ENCODE results near the gene PRCD. TPM values are rescaled to one million over a fixed set of nuclear protein-coding genes. Genes with fewer than 3 reads are reported as not detected.
"Not testable (repeated sequence)": the region's sequence is repeated elsewhere in the genome, so short reads cannot be mapped to it uniquely, and the experiment has no call there.

Gene PRCD
- total RNA-seq, 2 donors from 2014 or later: 0.29 to 1.2 TPM

DNA sequence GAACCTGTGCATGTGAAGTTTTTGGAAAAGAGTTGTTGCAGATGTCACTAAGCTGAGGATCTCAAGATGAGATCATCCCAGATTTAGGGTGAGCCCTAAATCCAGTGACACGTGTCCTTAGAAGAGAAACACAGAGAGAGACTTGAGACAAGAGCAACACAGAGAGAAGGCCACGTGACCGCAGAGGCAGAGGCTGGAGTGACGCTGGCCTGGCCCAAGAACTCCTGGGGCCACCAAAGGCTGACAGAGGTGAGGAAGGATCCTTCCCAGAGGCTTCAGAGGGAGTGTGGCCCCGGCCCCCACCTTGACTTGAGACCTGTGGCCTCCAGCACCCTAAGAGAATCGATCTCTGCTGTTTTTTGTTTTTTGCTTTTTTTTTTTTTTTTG lies 26.5 kb upstream of the PRCD start:
- no peak overlapping the region for H3K9ac ChIP-seq (ENCODE audit: low read depth in 2 of 2, low read length in 2 of 2)
- no peaks in the 10 kb centered on the region for H3K36me3 ChIP-seq
- no peak overlapping the region for H3K4me3 ChIP-seq
- H3K27me3 ChIP-seq: no peaks in the 10 kb centered on the region
- no peak for DNase-seq
- H3K9me3 ChIP-seq: no peaks in the 10 kb centered on the region
- H3K27ac ChIP-seq: no peak overlapping the region
- intact Hi-C loops (cut with DNase I): no loop called here
- TF ChIP-seq, protein P1, sequence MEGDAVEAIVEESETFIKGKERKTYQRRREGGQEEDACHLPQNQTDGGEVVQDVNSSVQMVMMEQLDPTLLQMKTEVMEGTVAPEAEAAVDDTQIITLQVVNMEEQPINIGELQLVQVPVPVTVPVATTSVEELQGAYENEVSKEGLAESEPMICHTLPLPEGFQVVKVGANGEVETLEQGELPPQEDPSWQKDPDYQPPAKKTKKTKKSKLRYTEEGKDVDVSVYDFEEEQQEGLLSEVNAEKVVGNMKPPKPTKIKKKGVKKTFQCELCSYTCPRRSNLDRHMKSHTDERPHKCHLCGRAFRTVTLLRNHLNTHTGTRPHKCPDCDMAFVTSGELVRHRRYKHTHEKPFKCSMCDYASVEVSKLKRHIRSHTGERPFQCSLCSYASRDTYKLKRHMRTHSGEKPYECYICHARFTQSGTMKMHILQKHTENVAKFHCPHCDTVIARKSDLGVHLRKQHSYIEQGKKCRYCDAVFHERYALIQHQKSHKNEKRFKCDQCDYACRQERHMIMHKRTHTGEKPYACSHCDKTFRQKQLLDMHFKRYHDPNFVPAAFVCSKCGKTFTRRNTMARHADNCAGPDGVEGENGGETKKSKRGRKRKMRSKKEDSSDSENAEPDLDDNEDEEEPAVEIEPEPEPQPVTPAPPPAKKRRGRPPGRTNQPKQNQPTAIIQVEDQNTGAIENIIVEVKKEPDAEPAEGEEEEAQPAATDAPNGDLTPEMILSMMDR (IDR thresholded peaks at IDR 0.05): no peak
- no peaks in the 10 kb centered on the region for H3K4me1 ChIP-seq

DNA sequence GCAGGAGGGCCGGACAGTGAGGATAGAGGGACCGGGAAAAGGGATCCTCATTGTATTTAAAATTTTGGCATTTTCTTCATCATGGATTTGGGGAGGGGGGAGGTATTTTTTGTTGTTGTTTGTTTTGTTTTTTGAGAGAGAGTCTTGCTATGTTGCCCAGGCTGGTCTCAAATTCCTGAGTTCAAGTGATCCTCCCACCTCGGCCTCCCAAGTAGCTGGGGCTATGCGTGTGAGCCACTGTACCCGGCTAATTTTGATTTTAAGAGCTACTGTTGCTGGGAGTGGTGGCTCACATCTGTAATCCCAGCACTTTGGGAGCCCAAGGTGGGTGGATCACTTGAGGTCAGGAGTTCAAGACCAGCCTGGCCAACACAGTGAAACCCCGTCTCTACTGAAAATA lies 25.5 kb upstream of the PRCD start:
- intact Hi-C loops (cut with DNase I): not testable (repeated sequence)

GRCh38 chr17:76515274-76515949 lies 24.4 kb upstream of the PRCD start:
- H3K27ac ChIP-seq: peak overlapping the region; percentile 64
- peak; percentile 62 for DNase-seq
- no peaks in the 10 kb centered on the region for H3K27me3 ChIP-seq
- TF ChIP-seq, protein P1 (IDR thresholded peaks at IDR 0.05): no peak
- no peaks in the 10 kb centered on the region for H3K9me3 ChIP-seq
- intact Hi-C loops (cut with DNase I): no loop called here
- peak overlapping the region in 1 of 2 donors; percentile 40 for H3K9ac ChIP-seq (ENCODE audit: low read depth in 2 of 2, low read length in 2 of 2)
- H3K36me3 ChIP-seq: no peaks in the 10 kb centered on the region
- H3K4me1 ChIP-seq: no peaks in the 10 kb centered on the region
- no peak overlapping the region for H3K4me3 ChIP-seq

More for the DNA sequence above, 25.5 kb upstream of the PRCD start:
- DNase-seq; H3K9ac ChIP-seq (ENCODE audit: low read depth in 2 of 2, low read length in 2 of 2); H3K4me3 ChIP-seq; H3K27me3 ChIP-seq; H3K9me3 ChIP-seq; H3K27ac ChIP-seq; H3K36me3 ChIP-seq; H3K4me1 ChIP-seq: not testable (repeated sequence)

DNA sequence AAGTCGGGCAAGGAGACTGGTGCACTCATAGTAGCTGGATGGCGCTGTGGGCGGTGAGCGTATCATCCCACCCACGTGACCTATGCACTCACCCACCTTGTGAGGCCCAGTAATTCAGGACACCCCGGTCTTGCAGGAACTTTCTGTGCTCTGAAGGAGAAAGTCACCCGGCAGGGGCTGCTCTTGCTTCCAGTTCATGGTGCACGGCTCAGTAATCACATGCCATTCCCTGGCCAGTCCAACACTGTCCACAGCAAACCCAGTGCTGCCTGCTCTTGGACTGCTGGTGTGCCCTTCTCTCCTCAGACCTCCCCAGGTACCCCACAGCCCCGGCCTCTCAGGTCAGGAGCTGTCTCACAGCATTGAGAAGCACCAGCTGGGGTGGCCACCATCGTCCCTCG lies 22.2 kb upstream of the PRCD start:
- no peaks in the 10 kb centered on the region for H3K27me3 ChIP-seq
- H3K9me3 ChIP-seq: no peaks in the 10 kb centered on the region
- H3K4me1 ChIP-seq: no peaks in the 10 kb centered on the region
- TF ChIP-seq, protein P1 (IDR thresholded peaks at IDR 0.05): no peak
- no peak for DNase-seq
- no peak overlapping the region for H3K4me3 ChIP-seq
- H3K36me3 ChIP-seq: no peaks in the 10 kb centered on the region
- no peak overlapping the region for H3K9ac ChIP-seq (ENCODE audit: low read depth in 2 of 2, low read length in 2 of 2)
- intact Hi-C loops (cut with DNase I): no loop called here
- H3K27ac ChIP-seq: no peak overlapping the region

DNA sequence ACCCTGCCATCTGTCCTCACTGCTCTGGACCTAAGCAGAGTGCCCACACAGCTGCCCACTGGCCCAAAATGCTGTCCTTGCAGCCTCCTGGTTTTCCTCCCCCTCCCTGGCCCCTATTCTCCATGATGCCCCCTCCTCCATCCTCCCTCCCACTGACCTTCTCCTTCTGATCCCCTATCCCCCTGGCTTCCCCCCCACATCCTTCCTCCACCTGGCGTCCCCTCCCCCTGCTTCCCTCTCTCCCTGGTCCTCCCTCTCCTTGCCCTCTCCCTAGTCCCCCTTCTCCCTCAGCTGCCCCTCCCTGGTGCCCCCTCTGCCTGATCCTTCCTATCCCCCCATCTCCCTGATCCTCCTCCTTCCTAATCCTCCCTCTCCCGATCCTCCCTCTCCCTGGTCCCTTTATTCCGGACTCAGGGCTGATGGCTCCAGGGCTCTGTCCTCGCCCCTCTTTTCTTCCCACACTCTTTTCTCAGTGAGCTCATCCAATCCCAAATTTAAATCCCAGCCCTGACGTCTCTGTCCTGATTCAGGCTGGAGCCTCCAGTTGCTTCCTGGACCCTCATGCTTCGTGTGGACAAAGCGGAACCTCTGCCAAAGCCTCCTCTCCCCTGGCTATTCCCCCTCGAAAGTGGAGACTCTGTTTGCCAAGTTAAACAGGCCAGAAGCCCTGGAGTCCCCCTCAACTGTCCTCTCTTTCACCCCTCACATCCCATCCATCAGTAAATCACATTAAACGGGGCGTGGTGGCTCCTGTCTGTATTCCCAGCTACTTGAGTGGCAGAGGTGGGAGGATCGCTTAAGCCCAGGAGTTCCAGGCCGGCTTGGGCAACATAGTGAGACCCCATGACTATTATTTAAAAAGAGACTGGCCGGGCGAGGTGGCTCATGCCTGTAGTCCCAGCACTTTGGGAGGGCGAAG lies 20.5 kb upstream of the PRCD start:
- Histone ChIP-seq H3K36me3 (no peaks in the 10 kb centered on the region), H3K9me3 (no peaks in the 10 kb centered on the region), H3K9ac (ENCODE audit: low read depth in 2 of 2, low read length in 2 of 2) (no peak overlapping the region), H3K27me3 (no peaks in the 10 kb centered on the region), H3K27ac (no peak overlapping the region), H3K4me3 (no peak overlapping the region), H3K4me1 (peaks cover 6% of the 10 kb centered on the region)
- TF ChIP-seq, protein P1 (IDR thresholded peaks at IDR 0.05): no peak
- no peak for DNase-seq
- intact Hi-C loops (cut with DNase I): no loop called here

Measured in colonic mucosa (tissue), 4 donors.